ENCODE measurements around the gene DCBLD2. TPM values are rescaled to one million over a fixed set of nuclear protein-coding genes. Genes with fewer than 3 reads are reported as not detected.

Gene DCBLD2
- total RNA-seq, 1 experiment from 2014 or later, result 48.0 TPM

DNA sequence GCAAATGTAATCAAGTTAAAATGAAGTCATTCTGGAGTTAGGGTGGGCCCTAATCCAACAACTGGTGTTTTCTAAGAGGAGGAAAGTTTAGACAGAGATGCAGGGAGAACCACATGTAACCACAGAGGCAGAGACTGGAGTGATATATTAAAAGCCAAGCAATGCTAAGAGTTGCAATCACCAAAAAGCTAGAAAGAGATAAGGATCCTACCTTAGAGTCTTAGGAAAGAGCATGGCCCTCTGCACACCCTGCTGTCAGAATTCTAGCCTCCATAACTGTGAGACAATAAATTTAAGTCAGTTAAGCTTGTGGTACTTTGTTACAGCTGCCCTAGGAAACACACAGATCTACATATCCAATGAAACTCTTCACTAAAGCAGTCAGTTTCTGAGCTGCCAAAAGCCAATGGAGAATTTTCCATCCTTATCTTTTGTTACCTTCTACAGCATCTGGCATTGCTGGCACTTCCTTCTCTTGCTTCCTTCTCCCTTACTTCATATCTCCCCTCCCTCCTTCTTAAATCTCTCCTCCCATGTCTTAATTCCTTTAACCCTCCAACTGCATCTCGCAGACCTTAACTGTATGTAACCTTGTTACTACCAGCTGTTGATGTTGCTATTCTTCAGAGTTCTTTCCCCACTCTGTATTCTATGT, 11.2 kb downstream of the DCBLD2 start:
- H2BK12ac ChIP-seq (ENCODE audit: insufficient read length, low read depth, low read length), result no peak overlapping the region
- H3K79me1 ChIP-seq (ENCODE audit: insufficient read depth, low read depth, low read length, poor library complexity, severe bottlenecking), result peaks cover 3% of the 10 kb centered on the region
- no peak overlapping the region for H2BK120ac ChIP-seq (ENCODE audit: low read depth, low read length, poor library complexity, severe bottlenecking)
- no peak overlapping the region for H4K91ac ChIP-seq (ENCODE audit: insufficient read length, low read depth, low read length)
- no peak overlapping the region for H3K23ac ChIP-seq (ENCODE audit: insufficient read length, low read depth, low read length)
- H3K27me3 Mint-ChIP-seq (ENCODE audit: low read depth), result no peaks in the 10 kb centered on the region
- WGBS (ENCODE audit: extremely low coverage, insufficient read length, low lambda C conversion rate), result 100% methylated on average over 1 of the region's 1 CpG
- H3K18ac ChIP-seq (ENCODE audit: insufficient read length, low read depth, low read length), result no peak overlapping the region
- no peak overlapping the region for H3T11ph ChIP-seq (ENCODE audit: low read length)
- no peak overlapping the region for H2BK15ac ChIP-seq (ENCODE audit: low read depth, low read length)
- no peak overlapping the region for H3K56ac ChIP-seq (ENCODE audit: insufficient read length, low read depth, low read length)
- no peak overlapping the region for H3K9ac ChIP-seq (ENCODE audit: extremely low read depth, insufficient read length, low read length)
- DNase-seq, result no peak
- H3K9me3 Mint-ChIP-seq, result no peaks in the 10 kb centered on the region
- H3K79me2 ChIP-seq (ENCODE audit: insufficient read depth, low read length), result peaks cover 14% of the 10 kb centered on the region; the same call in 1 of the 2 replicates
- H3K27me3 ChIP-seq (ENCODE audit: insufficient read depth, low read length), result no peaks in the 10 kb centered on the region
- no peaks in the 10 kb centered on the region for H3K36me3 Mint-ChIP-seq (ENCODE audit: insufficient read depth in 1 of 3, low read depth in 3 of 3)
- no peak overlapping the region for H3K27ac ChIP-seq (ENCODE audit: insufficient read length, low read depth, low read length)
- H2AK5ac ChIP-seq (ENCODE audit: insufficient read length, low read length), result no peak overlapping the region
- H3K4me2 ChIP-seq (ENCODE audit: insufficient read depth, insufficient read length, low read length), result no peak overlapping the region
- no peak overlapping the region for H3K4me3 Mint-ChIP-seq
- no peak overlapping the region for H4K5ac ChIP-seq (ENCODE audit: insufficient read length, low read depth, low read length)
- no peak overlapping the region for H2AFZ ChIP-seq (ENCODE audit: low read length)
- H2BK5ac ChIP-seq (ENCODE audit: insufficient read length, low read length), result no peak overlapping the region
- H3K4me1 ChIP-seq (ENCODE audit: insufficient read depth, low read length), result peaks cover 13% of the 10 kb centered on the region
- no peak overlapping the region for H3K4ac ChIP-seq (ENCODE audit: low read depth, low read length)
- H3K14ac ChIP-seq (ENCODE audit: insufficient read depth, low read length), result no peak overlapping the region
- H2BK20ac ChIP-seq (ENCODE audit: low read depth, low read length, poor library complexity, severe bottlenecking), result no peak overlapping the region
- TF ChIP-seq, protein P1, sequence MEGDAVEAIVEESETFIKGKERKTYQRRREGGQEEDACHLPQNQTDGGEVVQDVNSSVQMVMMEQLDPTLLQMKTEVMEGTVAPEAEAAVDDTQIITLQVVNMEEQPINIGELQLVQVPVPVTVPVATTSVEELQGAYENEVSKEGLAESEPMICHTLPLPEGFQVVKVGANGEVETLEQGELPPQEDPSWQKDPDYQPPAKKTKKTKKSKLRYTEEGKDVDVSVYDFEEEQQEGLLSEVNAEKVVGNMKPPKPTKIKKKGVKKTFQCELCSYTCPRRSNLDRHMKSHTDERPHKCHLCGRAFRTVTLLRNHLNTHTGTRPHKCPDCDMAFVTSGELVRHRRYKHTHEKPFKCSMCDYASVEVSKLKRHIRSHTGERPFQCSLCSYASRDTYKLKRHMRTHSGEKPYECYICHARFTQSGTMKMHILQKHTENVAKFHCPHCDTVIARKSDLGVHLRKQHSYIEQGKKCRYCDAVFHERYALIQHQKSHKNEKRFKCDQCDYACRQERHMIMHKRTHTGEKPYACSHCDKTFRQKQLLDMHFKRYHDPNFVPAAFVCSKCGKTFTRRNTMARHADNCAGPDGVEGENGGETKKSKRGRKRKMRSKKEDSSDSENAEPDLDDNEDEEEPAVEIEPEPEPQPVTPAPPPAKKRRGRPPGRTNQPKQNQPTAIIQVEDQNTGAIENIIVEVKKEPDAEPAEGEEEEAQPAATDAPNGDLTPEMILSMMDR (conservative IDR thresholded peaks at IDR 0.05), result no peak
- peaks cover 37 to 56% of the 10 kb centered on the region in 2 experiments for H3K4me1 Mint-ChIP-seq
- H3K23me2 ChIP-seq (ENCODE audit: insufficient read length, low read depth, low read length, poor library complexity, severe bottlenecking), result no peaks in the 10 kb centered on the region
- no peak overlapping the region for H3K27ac Mint-ChIP-seq
- H4K20me1 ChIP-seq (ENCODE audit: control insufficient read depth, insufficient read depth, insufficient read length), result no peaks in the 10 kb centered on the region
- no peak overlapping the region for H4K8ac ChIP-seq (replicated peaks; ENCODE audit: insufficient read length, low read depth, low read length)
- no peaks in the 10 kb centered on the region for H3K9me3 ChIP-seq (ENCODE audit: control insufficient read depth, low read depth, low read length)
